Thyroid gland (tissue), 4 donors: ENCODE measurements around the gene TEKT1.

Experiments used
- POLR2A ChIP-seq, 2 donors: fragments of 450-650 bp; IDR thresholded peaks; one replicate each; pipeline ENCODE4 v1.6.1; 2017; ENCODE audit warnings: antibody characterized with exemption in 2 of 2, mild to moderate bottlenecking in 2 of 2, moderate library complexity in 1 of 2
- TF ChIP-seq, protein P1 (sequence below), 6 experiments: fragments of 200-600 bp in 3 of 6; fragments of 450-650 bp in 3 of 6; sonication (generic) in 3 of 6; IDR thresholded peaks; one replicate each; pipeline ENCODE4 v1.5.1; 2016 to 2019; ENCODE audit warnings: antibody characterized with exemption in 6 of 6, mild to moderate bottlenecking in 2 of 6, inconsistent platforms in 1 of 6, moderate library complexity in 1 of 6

DNA sequence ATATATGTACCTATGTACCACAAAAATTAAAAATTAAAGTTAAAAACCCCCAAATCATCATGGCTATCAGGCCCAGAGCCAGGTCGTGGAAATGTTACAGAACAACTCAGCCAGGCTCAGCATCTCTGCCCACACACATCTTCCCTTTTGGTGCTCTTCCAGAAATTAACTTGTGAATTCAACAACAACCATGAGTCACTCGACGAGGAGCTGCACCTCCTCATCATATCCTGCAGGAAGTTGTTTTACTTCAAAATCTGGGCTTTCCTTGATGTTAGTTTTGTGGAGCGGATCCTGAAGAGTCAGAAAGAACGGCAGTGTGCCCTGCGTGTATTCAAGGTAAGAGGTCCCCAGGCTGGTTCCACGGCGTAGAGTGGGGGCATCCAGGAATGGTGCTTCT, 44.9 kb downstream of the TEKT1 start:
- TF ChIP-seq, protein P1, sequence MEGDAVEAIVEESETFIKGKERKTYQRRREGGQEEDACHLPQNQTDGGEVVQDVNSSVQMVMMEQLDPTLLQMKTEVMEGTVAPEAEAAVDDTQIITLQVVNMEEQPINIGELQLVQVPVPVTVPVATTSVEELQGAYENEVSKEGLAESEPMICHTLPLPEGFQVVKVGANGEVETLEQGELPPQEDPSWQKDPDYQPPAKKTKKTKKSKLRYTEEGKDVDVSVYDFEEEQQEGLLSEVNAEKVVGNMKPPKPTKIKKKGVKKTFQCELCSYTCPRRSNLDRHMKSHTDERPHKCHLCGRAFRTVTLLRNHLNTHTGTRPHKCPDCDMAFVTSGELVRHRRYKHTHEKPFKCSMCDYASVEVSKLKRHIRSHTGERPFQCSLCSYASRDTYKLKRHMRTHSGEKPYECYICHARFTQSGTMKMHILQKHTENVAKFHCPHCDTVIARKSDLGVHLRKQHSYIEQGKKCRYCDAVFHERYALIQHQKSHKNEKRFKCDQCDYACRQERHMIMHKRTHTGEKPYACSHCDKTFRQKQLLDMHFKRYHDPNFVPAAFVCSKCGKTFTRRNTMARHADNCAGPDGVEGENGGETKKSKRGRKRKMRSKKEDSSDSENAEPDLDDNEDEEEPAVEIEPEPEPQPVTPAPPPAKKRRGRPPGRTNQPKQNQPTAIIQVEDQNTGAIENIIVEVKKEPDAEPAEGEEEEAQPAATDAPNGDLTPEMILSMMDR (IDR thresholded peaks at IDR 0.05): no peak
- TF ChIP-seq POLR2A (IDR thresholded peaks at IDR 0.05): no peak
